NCI-H69 (cell line): ENCODE data around the gene SMOC2.
A peak's percentile ranks its signal among the peaks of the same experiment; 100 is the strongest.

Experiments used
- DNase-seq: peaks from one replicate; lab custom pipeline; 2025; lab: John Stamatoyannopoulos, UW

SMOC2 gene, protein sequence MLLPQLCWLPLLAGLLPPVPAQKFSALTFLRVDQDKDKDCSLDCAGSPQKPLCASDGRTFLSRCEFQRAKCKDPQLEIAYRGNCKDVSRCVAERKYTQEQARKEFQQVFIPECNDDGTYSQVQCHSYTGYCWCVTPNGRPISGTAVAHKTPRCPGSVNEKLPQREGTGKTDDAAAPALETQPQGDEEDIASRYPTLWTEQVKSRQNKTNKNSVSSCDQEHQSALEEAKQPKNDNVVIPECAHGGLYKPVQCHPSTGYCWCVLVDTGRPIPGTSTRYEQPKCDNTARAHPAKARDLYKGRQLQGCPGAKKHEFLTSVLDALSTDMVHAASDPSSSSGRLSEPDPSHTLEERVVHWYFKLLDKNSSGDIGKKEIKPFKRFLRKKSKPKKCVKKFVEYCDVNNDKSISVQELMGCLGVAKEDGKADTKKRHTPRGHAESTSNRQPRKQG

GRCh38 chr6:168440520-168441433 is at the start of gene SMOC2:
Gene SMOC2 (plus strand): TSS chr6:168441184. CDS start chr6:168441371, 187 bp downstream.
- DNase-seq = peak; percentile 73

DNA sequence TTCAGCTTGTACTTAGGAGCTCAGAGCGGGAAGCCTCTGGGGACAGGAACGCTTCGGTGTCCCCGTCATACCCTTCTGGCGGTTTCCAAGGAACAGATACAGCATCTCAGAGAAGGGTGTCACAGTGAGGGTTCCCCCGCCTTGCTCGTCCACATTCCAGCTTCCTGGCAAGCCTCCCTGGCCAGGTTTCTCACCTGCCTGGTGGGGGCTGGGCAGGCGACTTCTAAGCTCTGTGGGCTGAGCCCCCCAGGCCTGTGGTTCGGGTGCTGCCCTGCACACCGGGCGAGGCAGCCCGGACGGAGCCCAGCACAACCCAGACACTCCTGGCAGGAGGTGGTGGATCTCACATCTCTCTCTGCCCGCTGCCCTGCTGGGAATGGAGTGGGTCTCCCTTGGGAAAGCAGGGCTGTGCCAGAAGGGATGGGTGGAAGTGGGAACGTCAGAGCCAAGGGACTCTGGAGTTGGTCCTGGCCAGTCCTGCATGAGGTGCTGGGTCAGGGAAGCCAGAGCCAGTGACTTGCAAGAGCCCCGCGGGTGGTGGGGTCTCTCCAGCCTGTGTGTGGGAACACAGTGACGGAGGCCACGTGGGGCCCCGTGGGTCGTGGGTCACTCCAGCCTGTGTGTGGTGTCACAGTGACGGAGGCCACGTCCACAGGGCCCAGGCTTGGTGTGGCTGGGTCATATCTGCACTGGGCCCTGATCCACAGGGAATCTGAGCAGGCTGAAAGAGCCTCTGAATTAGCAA is 47.7 kb upstream of the SMOC2 start:
- DNase-seq = no peak

DNA sequence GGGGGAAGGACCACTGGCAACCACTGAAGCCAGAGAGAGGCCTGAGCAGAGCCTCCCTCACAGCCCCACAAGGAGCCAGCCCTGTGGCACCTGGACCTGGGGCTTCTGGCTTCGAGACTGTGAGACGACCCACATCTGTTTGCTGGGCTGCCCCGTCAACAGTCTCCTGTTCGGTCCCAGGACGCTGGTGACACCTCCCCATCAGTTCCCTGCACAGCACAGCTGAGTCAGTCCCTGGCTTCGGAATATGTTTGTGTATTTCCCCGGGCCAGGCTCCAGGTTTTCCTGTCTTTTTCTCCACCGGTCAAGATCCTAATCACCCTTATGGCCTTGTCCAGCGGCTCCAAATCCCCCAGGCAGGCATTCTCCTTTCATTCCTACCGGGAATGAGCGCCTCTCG is 46.4 kb upstream of the SMOC2 start:
- DNase-seq = no peak

DNA sequence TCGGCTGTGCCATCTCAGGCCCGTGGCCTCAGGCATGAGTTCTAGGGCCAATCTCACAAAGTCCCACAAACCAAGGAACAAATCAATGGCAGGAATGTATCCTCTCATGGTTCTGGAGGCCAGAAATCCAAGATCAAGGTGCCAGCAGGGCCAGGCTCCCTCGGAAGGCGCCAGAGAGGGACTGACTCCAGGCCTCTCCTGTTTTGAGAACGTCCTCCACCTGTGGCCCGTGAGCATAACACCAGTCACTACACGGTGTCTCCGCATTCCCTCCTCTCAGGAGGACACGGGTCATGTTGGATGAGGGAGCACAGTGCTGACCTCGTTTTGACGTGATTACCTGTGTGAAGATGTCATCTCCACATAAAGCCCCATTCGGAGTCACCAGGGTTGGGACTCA is 45.0 kb upstream of the SMOC2 start:
- DNase-seq = no peak

DNA sequence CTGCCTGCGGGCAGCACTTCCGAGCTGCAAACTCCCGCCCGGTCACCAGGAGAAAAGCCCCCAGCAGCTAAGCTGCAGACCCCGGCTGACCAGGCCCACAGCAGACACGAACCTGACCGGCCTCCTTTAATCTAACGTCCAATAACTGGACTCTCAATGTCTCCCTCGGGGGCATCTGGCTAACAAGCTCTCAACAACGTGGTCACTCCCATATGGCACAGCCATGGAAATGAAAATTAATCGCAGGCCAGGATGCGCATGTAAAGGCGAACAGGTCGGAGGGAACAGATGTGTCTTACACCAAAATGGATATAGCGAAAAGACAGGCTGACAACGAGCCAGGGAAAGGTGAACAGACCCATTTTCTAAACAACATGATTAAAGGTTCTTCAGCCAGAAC is 44.4 kb upstream of the SMOC2 start:
- no peak for DNase-seq

GRCh38 chr6:168397012-168397411 is 44.0 kb upstream of the SMOC2 start:
- DNase-seq = no peak

DNA sequence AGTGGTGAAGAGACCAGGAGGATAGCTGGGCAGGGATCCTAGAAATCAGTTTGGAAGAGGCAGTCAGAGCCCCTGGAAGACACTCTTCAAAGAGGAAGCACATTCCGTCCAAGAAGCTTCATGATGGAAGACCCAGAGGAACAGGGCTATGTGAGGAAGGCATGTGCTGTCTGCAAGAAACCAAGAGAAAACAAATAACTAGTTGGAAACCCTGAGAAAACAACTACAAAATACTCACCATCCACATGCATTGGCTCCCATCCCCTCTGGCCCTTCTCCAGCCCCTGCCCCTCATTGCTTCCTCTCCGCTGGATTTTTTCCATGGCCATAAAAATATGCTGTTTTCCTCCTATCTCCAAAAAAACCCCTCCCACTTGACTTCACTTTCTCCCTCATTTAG is 40.9 kb upstream of the SMOC2 start:
- no peak for DNase-seq

DNA sequence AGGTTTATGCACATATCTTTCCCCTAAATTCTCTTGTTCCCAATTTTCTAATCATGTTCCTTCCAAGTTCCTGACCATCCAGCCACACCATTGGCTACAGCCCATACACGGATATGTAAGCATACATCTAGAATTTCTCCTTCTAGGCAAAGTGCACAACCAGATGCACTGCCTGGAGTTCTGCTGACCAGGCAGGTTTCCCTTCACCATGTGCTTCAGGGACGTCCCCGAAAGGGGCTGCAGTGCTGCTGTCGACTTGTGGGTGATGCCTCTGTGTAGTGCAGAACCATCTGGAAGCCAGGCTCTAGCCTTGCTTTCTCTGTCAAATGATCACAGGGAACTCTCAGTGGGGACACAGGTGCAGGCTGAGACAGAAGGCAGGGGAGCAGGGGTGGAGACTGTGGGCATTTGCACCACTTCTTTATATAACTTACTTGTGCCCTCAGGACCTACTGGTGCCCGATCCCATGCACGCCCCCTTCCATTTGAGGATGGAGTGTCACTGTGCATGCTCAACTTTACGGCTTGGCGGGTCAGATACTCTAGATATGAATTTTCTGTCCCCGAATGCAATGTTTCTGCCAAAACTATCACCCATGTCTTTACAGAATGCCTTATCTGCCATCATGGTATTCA is 37.5 kb upstream of the SMOC2 start:
- DNase-seq = no peak

GRCh38 chr6:168404560-168404959 is 36.4 kb upstream of the SMOC2 start:
- no peak for DNase-seq

- no peak for DNase-seq
Observed at GRCh38 chr6:168407842-168408241, 33.1 kb upstream of the SMOC2 start.

DNA sequence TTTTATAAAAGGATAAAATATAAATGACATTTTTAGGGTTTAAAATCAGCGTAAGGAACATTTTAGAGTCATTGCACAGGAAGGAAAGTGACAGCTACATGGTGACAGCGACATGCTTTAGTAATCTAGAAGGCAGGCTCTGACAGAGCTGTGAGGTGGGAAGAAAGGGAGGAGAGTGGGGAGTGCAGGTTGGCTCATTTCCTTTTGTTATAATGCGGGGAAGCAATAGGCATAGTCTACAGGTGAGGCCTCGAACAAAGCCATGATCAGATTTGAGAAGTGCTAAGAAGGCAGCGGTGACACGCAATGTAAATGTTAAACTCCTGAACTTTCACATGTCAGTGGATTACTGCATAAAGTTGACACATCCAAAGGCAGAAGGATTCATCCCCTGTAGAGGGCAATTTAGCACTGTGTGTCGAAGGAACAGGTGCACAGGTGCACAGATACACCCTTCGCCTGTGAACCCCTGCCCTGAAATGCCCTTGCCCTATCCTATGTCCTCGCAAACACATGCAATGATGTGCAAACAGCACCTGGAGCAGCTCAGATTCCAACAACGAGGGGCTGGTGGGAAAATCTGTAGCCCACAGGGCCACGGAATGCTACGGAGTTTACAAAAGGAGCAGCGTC is 32.4 kb upstream of the SMOC2 start:
- DNase-seq = no peak

DNA sequence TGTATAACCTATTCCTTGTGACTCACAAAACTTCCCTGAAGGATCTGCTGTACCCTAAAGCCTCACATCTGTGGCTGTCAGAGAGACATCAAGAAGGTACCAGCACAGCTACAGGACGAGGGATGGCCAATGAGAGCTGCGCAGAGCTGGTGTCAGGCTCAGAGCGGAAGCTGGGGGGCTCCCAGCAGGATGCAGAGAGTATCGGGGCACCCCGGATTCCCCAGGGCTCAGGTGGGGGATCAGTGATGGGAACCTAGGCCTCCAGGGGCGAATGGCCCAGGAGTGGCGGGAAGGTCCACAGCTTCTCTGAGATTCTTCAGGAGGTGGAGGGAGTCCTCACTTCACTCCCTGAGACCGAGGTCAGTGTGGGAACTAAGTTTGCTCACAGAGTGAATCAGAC is 30.9 kb upstream of the SMOC2 start:
- no peak for DNase-seq

GRCh38 chr6:168410554-168411011 is 30.4 kb upstream of the SMOC2 start:
- DNase-seq = no peak

DNA sequence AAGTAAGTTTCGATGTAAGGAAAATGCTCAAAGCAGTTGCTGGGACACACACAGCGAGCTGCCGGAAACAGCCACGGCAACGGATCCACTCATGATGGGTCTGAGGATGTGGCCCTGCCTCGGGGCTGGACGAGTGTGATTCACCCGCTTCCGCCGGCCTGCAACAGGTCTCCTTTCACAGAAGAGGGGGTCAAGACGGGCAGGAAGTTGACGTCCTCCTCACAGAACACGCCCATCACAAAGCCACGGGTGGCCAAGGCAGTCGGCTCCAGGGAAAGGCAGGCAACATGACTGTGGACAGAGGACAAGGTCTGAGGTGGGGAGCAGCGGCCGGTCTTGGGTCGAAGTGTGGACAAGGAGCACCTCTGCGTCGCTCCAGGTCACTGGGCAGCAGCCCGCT is 29.9 kb upstream of the SMOC2 start:
- no peak for DNase-seq

- no peak for DNase-seq
Observed at GRCh38 chr6:168411793-168412192, 29.2 kb upstream of the SMOC2 start.

- DNase-seq = no peak
Observed at GRCh38 chr6:168412456-168412855, 28.5 kb upstream of the SMOC2 start.

DNA sequence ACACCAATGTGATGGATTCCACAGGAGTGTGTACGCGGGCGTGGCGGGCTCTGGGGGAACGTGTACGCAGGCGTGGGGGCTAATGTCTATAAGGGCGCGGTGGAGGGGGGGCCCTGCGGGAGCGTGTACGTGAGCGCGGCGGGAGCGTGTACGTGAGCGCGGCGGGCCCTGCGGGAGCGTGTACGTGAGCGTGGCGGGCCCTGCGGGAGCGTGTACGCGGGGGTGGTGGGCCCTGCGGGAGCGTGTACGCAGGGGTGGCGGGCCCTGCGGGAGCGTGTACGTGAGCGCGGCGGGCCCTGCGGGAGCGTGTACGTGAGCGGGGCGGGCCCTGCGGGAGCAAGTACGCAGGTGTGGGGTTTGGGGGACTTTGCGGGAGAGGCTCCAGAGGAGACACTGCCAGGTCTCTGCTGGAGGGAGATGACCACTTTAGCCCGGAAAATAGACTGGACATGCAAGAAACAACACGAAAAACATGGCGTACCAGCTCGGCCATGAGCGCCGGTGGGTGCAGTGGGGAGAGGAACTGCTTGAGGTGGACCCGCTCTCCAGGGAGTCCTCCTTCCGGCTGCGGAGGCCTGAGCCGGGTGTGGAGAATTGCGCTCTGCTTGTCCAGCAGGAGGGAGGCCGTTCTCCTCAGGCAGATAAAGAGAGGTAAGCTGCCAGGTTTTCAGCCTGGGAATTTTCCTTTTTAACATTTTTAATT is 27.8 kb upstream of the SMOC2 start:
- DNase-seq = no peak

GRCh38 chr6:168413856-168414255 is 27.1 kb upstream of the SMOC2 start:
- DNase-seq = no peak

DNA sequence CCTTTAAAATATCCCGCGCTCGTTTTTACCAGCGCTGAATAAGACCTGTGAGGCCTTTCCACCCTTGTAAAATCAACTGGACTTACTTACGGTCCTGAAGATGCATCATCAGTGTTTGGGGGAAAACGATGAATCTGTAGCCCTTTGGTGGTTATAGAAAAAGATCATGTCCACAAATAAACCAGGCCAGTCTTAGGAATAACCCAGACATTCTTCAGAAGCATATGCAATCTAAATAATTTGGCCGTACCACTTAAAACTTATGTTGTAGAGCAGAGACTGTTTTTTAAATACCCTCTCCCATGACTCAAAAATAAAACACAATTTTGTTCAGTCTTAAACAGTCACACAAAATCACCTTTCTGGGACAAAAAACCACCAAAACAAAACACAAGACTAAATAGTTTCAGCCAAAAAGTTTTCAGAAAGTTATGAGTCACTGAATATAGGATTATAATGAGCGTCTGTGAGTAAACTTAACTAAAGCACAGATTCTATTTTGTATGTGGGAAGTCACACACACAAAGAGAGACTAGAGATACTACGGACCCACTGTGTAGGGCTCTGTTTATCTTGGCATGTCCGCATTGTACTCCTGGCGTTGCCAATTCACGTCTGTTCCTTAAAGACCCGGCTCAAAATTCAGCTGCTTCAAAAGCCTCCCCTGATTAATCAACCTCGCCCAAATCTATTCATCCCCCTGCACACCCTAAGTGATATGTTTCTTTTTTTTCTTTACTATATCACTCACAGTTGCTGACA is 26.5 kb upstream of the SMOC2 start:
- DNase-seq = no peak
